ENCODE measurements around the gene FUZ.

FUZ gene

GRCh38 chr19:49850487-49851342 is 37.6 kb upstream of the FUZ start, which contains the start of gene PTOV1:
PTOV1 (plus strand) TSS chr19:49851159.
- DNase-seq, result peak; percentile 86

GRCh38 chr19:49850221-49850486 is 37.1 kb upstream of the FUZ start:
- peak; percentile 15 for DNase-seq

- no peak for DNase-seq
Observed at GRCh38 chr19:49849433-49850220, 36.5 kb upstream of the FUZ start.

GRCh38 chr19:49848938-49849337 is 35.8 kb upstream of the FUZ start:
- no peak for DNase-seq

GRCh38 chr19:49847731-49848696 is 34.9 kb upstream of the FUZ start:
- DNase-seq, result no peak

GRCh38 chr19:49846408-49846807 is 33.3 kb upstream of the FUZ start:
- no peak for DNase-seq

GRCh38 chr19:49845414-49845813 is 32.3 kb upstream of the FUZ start:
- no peak for DNase-seq

- DNase-seq, result no peak
Observed at GRCh38 chr19:49844138-49845095, 31.3 kb upstream of the FUZ start.

- no peak for DNase-seq
Observed at GRCh38 chr19:49843265-49843664, 30.2 kb upstream of the FUZ start.

GRCh38 chr19:49840736-49841249 is 27.7 kb upstream of the FUZ start:
- no peak for DNase-seq

- DNase-seq, result no peak
Observed at GRCh38 chr19:49840321-49840720, 27.2 kb upstream of the FUZ start.

- DNase-seq, result no peak
Observed at GRCh38 chr19:49839713-49840112, 26.6 kb upstream of the FUZ start.

- no peak for DNase-seq
Observed at GRCh38 chr19:49838885-49839588, 25.9 kb upstream of the FUZ start.

GRCh38 chr19:49837425-49837824 is 24.3 kb upstream of the FUZ start:
- no peak for DNase-seq

GRCh38 chr19:49837009-49837310 is 23.9 kb upstream of the FUZ start:
- DNase-seq, result no peak

- no peak for DNase-seq
Observed at GRCh38 chr19:49836176-49837008, 23.3 kb upstream of the FUZ start.

- DNase-seq, result no peak
Observed at GRCh38 chr19:49835562-49835961, 22.5 kb upstream of the FUZ start.

- DNase-seq, result no peak
Observed at GRCh38 chr19:49833599-49833998, 20.5 kb upstream of the FUZ start.

- no peak for DNase-seq
Observed at GRCh38 chr19:49832556-49832955, 19.5 kb upstream of the FUZ start.

- DNase-seq, result no peak
Observed at GRCh38 chr19:49831592-49831991, 18.5 kb upstream of the FUZ start.

All from activated CD8-positive, alpha-beta memory T cell treated with anti-CD3 and anti-CD28 coated beads, Interleukin-2, amount 50 U/mL, for 4 hours (primary cell).